Measurements from ENCODE around the gene AGAP1.
"Not testable (repeated sequence)": the region's sequence is repeated elsewhere in the genome, so short reads cannot be mapped to it uniquely, and the experiment has no call there.

Gene AGAP1

GRCh38 chr2:235940330-235940729 lies 446.5 kb downstream of the AGAP1 start:
- DNase-seq (ENCODE audit: low read depth, low spot score) = peak; percentile 91

DNA sequence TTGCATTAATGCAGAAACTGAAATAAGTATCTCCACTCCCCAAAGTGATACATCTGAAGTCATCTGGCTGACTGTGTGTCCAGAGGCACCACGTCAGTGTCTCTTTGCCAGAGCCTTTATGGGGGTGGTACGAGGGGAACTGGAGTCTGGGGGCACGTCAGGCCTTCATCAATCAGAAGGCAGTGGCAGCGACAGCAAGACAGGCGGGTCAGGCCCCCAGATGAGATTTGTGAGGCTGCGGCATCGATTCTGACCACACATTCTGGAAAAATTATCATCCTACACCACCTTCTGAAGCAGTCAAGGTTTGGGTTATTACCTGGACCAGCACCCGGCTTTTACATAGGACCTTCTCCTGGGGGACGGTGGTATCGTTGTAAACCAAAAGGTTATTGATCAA lies 450.7 kb downstream of the AGAP1 start:
- DNase-seq (ENCODE audit: low read depth, low spot score) = no peak

DNA sequence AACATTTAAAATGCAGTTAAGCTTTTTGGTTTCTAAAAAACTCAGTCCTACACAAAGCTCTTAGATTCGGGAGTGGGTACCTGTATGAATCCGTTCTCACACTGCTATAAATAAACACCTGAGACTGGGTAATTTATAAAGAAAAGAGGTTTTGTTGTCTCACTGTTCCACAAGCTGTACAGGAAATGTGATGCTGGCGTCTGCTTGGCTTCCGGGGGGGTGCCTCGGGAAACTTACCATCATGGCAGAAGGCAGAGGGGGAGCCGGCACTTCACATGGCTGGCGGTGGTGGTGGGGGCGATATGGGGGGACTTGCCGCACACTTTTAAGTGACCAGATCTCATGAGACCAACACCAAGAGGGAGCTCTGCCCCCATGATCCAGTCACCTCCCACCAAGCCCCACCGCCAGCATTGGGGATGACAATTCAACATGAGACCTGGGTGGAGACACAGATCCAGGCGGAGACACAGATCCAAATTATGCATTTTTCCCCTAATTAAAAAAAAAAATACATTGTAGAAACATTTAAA lies 451.8 kb downstream of the AGAP1 start:
- no peak for DNase-seq (ENCODE audit: low read depth, low spot score)

DNA sequence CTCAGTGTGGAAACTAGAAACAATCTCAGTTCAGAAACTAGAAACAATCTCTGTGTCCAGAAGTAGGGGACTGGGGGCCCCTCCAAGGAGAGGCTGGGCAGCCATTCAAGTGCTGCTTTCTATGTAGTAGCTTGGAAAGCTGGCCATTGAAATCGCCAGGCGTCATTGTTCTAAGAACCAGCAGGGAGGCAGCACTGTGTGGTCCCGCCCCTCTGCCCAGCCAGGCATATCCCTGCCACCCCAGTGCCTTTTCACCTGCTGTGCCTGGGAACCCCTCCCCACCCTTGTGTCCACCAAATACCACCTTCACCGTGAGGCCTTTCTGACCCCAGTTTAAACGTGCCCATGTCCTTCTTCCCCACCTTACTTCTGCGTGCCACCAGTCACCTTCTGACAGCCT lies 452.7 kb downstream of the AGAP1 start:
- no peak for DNase-seq (ENCODE audit: low read depth, low spot score)

DNA sequence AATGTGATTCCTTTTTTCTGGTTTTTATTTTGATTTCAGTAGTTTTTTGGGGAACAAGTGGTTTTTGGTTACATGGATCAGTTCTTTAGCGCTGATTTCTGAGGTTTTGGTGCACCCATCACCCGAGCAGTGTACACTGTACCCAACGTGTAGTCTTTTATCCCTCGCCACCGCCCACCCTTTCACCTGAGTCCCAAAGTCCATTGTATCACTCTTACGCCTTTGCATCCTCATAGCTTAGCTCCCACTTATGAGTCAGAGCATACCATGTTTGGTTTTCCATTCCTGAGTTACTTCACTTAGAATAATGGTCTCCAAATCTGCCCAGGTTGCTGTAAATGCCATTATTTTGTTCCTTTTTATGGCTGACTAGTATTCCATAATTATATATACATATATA lies 453.2 kb downstream of the AGAP1 start:
- DNase-seq (ENCODE audit: low read depth, low spot score) = not testable (repeated sequence)

DNA sequence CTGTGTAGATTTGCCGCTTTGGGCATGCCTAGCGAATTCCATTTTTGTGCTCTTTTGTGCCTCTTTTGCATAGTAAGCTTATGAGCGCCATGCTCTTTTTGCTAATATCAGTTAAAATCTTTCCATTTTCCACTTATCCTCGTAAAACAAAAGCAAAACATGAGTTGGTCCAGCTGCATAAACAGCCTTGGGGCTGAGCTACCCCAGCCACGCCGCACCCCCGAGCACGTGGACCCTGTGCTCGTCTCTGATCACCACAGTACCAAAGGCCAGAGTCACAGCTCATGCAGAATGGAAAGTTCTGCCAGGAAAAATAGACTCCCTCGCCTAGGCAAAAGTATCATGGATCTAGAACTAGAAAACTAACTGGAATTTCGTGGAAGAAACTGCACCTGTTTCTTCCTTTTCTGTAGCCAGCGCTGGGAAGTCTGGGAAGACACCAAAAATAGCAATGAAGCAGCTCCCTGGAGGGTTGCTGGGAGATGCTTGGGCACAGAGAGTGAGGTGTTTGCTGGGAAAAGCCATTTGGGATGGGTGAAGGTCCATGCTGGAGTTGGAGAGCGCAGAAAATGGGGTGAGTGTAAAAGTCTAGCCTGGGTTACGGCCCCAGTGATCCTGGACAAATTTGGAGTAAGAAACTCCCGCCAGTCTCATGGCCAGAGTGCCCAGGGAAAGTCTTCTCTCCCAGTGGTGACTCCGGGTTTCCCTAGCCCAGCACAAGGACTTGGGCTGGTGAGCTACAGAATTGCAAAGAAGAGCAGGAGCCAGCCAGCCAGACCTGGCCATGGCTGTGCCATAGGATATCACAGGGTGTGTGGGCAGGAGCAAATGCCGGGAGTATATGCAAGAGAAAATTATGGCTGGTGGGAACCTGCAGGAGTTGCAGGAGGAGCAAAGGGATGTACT lies 456.0 kb downstream of the AGAP1 start:
- DNase-seq (ENCODE audit: low read depth, low spot score) = no peak

- DNase-seq (ENCODE audit: low read depth, low spot score) = no peak
These were observed 456.6 kb downstream of the AGAP1 start for GRCh38 chr2:235950473-235950809.

DNA sequence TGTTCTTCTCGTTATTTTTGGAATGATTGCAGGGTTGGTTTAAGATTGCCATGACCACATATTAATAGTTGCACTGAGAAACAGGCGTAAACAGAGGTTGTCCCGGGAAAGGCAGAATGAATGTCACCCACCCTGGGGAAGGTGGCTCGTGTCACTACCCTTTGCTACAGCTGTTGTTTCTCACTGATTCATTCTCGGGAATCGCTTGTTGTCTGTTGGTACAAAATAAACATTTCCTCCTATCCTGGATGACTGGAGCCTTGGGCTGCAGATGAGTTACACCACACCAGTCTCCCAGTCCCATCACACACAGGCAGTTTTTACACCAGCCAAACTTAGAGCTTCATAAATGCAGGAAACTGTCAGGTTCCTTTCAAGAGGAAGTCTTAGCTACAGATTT lies 457.6 kb downstream of the AGAP1 start:
- DNase-seq (ENCODE audit: low read depth, low spot score) = no peak

DNA sequence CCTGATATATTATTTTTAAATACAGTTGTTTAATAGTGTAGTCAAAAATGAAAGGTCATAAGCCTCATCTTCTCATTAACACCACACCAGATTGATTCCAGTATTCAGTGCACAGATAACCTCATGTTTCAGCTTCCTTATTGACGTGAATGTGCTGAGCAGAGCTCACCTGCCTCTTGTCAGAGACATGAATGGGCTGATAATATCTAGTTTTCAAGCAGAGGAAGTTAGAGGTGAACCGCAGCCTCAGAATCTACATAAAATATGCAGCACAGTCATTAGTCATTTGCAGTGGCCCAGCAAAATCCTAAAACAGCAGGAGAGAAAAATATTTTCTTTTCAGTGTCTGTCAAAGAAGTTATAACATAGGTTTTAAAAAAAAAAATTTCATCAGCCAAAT lies 458.1 kb downstream of the AGAP1 start:
- no peak for DNase-seq (ENCODE audit: low read depth, low spot score)

- no peak for DNase-seq (ENCODE audit: low read depth, low spot score)
These were observed 458.9 kb downstream of the AGAP1 start for GRCh38 chr2:235952714-235953113.

DNA sequence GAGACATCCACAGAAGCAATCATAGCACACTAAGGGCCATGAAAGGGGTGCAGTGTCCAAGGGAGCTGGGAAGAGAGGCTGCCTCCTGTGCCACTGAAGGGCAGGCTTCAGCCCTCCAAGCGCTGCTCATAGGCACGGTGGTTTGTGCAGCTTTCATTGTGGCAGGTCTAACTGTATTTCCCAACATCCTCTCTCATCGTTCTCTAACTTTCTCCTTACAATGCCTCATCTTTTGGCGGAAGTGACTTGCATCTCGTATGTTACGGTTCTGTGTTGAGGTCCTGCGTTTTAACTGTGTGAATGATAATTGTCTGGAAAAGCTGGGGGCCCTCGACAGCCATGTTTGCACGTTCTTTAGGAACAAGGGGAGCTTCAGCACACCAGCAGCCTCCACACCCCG lies 460.4 kb downstream of the AGAP1 start:
- DNase-seq (ENCODE audit: low read depth, low spot score) = no peak

DNA sequence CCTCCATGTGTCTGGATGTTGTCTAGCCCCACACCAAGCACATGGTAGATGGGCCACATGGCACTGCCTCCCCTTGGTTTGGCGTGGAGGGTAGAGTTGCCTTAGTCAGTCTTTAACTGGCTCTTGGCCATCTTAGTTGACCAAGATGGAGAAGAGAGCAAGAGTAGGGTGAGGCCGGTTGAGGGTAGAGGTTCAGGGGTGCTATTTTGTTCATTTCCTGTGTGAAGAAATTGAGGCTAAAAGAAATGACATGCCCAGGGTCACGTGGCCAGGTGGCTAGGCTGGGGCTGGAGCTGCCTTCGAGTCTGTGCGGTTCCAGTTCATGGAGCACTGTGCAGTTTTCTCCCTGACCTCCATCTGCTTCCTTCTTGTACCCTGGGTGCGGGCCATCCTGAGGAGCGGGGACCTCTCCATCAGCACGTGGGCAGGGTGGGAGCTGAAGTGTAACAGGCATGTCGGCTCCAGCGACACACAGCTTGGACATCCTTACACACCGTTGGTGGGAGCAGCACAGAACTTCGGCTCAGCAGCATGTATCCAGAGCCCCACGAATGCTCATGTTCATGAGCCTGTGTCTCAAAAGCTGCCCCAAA lies 461.1 kb downstream of the AGAP1 start:
- no peak for DNase-seq (ENCODE audit: low read depth, low spot score)

DNA sequence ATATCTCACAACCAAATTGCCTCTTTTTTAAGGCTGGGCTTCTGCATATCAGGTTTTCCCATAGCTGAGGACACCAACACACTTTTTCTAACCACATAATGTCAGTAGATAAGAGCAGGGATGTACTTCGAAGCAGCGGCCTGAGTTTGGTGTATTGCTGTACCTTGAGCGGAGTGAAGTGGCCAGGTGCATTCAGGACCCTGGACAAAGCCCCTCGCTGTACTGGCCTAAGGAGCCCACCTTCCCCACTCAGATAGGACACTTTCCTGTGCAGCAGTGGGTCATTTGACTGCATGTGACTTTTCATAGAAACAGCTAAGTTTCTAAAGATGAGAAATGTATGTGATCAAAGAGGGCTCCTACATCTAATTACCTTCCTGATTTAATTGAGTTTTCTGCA lies 461.8 kb downstream of the AGAP1 start:
- DNase-seq (ENCODE audit: low read depth, low spot score) = no peak

DNA sequence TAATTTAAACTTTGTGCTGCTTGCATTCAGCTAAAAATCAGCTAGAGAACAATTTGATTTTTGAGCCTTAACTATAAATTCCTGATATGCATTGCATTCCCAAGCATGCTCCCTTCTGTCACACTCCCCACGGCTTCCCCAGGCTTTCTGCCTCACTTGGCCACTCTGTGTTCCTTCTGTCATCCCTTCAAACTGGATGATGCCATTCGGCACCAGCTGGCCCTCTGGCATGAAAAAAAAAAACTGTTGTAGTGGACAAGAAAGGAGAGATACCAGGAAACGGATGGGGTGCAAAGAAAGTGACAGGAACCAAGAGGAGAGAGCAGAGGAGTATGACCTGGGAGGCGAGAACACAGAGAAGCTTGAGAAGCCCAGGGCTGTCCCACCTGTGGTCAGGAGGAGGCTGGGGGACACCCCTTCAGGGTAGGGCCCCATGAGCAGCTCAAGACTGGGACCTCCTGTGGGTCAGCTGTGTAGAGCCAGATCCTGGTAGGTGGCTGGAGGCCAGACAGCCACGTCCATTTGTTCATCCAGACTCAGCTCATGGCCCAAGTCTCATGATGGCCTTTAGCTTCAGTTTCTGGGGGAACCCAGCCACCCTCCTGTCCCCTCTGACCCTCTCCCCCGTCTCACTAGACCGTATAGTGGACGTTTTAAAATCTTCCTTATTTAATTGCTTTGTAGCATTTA lies 462.6 kb downstream of the AGAP1 start:
- DNase-seq (ENCODE audit: low read depth, low spot score) = no peak

GRCh38 chr2:235957251-235957650 lies 463.4 kb downstream of the AGAP1 start:
- DNase-seq (ENCODE audit: low read depth, low spot score) = no peak

DNA sequence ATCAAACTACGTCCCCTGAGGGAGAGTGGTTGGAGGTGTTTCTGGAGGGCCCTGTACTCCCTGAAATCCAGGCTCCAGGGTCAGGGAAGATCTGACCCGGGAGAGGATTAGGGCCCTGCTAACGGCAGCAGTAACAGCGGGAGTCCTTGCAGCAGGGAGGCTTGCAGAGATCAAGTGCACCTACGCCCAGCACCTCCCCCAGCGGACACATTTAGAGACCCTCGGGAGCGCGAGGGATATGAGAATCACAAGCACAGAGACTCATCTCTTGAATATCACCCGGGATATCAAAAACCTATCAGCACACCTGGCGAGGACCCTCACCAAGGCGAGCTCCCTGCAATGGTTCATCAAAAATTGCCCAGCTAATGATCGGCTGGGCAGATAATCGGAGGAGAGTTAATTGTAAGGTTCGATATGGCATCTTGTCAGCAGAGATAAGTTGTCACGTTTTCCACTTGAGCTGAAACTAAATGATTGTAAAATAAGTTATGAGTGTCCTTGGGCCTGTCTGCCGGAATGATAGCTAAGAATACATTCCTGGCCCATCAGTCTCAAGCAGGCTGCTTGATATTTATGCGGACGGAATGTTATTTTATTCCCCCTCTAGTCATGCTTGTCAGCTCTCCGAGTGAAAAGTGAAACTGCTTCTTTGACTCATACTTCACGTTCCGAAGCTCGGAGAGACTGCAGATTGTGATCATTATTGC lies 464.5 kb downstream of the AGAP1 start:
- DNase-seq (ENCODE audit: low read depth, low spot score) = no peak

- DNase-seq (ENCODE audit: low read depth, low spot score) = no peak
These were observed 465.1 kb downstream of the AGAP1 start for GRCh38 chr2:235958931-235959410.

DNA sequence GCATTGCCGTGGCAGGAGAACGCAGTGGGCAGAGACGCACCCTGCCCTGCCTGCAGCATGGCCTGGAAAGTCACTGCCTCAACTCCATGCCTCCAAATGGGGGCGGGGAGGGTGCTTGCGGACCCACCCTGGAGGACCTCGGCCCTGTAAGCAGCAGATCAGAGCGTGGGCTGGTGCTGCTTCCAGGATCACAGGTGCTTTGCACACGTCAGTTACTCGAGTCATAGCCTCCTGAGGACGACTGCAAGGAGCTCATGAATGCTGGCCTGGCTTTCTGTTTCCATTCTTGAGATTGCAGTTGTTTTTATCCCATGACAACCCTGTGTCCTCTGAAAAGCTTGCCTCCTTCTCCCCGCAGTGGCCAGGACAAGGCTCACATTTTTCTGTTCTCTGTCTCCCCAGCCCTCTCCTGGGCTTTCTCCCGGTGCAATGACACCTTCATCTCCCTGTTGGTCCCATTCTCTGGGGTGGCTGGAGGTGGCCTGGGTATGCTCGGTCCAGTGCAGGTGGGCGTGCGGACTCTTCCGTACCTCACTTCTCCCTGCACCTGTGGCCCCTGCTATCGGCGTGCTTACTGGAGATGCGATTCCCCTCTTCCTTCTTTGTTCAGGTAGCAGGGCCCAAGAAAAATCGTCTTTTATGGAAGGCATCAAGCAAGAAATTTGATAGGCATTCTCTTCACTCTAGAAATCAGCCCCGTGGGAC lies 466.3 kb downstream of the AGAP1 start:
- DNase-seq (ENCODE audit: low read depth, low spot score) = no peak

GRCh38 chr2:235960716-235961640 lies 467.1 kb downstream of the AGAP1 start:
- no peak for DNase-seq (ENCODE audit: low read depth, low spot score)

DNA sequence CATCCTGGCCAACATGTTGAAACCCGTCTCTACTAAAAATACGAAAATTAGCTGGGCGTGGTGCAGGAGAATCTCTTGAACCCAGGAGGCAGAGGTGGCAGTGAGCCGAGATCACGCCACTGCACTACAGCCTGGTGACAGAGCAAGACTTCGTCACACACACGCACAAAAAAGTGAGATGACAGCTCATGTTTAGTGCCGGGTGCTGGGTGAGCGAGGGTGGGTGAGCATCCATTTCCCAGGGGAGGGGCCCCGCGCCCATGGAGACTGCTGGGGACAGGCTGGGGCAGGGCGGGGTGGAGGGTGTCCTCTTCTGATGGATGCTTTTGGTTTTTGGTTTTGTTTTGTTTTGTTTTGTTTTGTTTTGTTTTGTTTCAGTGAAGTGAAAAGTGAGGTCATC lies 467.9 kb downstream of the AGAP1 start:
- DNase-seq (ENCODE audit: low read depth, low spot score) = no peak
